HAP-1 (cell line): ENCODE data around the gene DCDC2B.
A peak's percentile ranks its signal among the peaks of the same experiment; 100 is the strongest.
"Not testable (repeated sequence)": the region's sequence is repeated elsewhere in the genome, so short reads cannot be mapped to it uniquely, and the experiment has no call there.

ENCODE experiments used
- DNase-seq, 2 experiments: peaks; one replicate each; pipeline ENCODE4 v3.0.0-alpha.2; 2016 to 2020; ENCODE audit warnings: low spot score in 2 of 2
- H3K27me3 ChIP-seq: fragments of 250-450 bp; sonication (Bioruptor Pico); 2 replicates; pipeline ENCODE4 v1.5.1; 2020; ENCODE audit warnings: low read depth, mild to moderate bottlenecking, moderate library complexity
- H3K36me3 ChIP-seq: fragments of 250-450 bp; sonication (Bioruptor Pico); replicated peaks from 2 replicates; pipeline ENCODE4 v1.5.1; 2020; ENCODE audit warnings: mild to moderate bottlenecking
- H3K4me1 ChIP-seq: fragments of 250-450 bp; sonication (Bioruptor Pico); 2 replicates; pipeline ENCODE4 v1.5.1; 2020; ENCODE audit warnings: mild to moderate bottlenecking
- H3K4me3 ChIP-seq: fragments of 250-450 bp; sonication (Bioruptor Pico); 2 replicates; pipeline ENCODE4 v1.5.1; 2020; ENCODE audit warnings: mild to moderate bottlenecking, moderate library complexity
- H3K9me3 ChIP-seq: fragments of 250-450 bp; sonication (Bioruptor Pico); 2 replicates; pipeline ENCODE4 v1.5.1; 2020; ENCODE audit warnings: mild to moderate bottlenecking, moderate library complexity
- in situ Hi-C: fragments of 300-500 bp; cut with MboI; formaldehyde crosslinking; loops from 3 replicates; pipeline ENCODE4 v1.14.3; 2020; ENCODE audit warnings: low sequenced_read_pairs, inconsistent platforms, mixed read lengths

DCDC2B gene

DNA sequence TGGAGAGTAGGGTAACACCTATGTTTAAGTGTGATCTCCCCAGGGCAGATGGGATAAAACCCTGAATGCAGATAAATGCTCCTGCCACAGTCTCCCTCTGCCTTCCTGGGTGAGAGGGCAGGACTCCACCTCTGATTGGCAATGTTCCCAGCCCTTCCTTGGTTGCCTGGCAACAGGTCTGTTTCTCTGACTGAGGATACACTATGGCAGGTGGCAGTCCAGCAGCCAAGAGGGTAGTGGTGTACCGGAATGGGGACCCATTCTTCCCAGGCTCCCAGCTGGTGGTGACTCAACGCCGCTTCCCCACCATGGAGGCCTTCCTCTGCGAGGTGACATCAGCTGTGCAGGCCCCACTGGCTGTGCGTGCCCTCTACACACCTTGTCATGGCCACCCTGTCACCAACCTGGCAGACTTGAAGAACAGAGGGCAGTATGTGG is at the start of gene DCDC2B:
Gene DCDC2B (plus strand): TSS at position 199 of the 438 bp plus-strand sequence. CDS start 5 bp downstream, at position 204.
- Histone ChIP-seq H3K9me3 (no peaks in the 10 kb centered on the region), H3K4me1 (no peaks in the 10 kb centered on the region; the same call in 1 of the 2 replicates), H3K4me3 (no peak within 1 kb of the TSS), H3K36me3 (peaks cover 15% of the 10 kb centered on the region), H3K27me3 (no peaks in the 10 kb centered on the region)
- in situ Hi-C loops = no loop called here
- peak in 1 of 2 experiments; percentile 73 for DNase-seq

GRCh38 chr1:32159189-32159588 is 49.7 kb upstream of the DCDC2B start:
- no peak for DNase-seq
- Histone ChIP-seq H3K36me3 (peaks cover 70% of the 10 kb centered on the region), H3K9me3 (no peaks in the 10 kb centered on the region), H3K4me3 (no peak overlapping the region), H3K4me1 (no peaks in the 10 kb centered on the region), H3K27me3 (no peaks in the 10 kb centered on the region)
- in situ Hi-C loops = no loop called here

- in situ Hi-C loops = no loop called here
- H3K36me3 ChIP-seq = peaks cover 72% of the 10 kb centered on the region
- DNase-seq = no peak
These were observed 45.5 kb upstream of the DCDC2B start for GRCh38 chr1:32163405-32163804.

GRCh38 chr1:32165633-32166032 is 43.3 kb upstream of the DCDC2B start:
- peaks cover 65% of the 10 kb centered on the region for H3K36me3 ChIP-seq
- H3K4me3 ChIP-seq, DNase-seq, H3K9me3 ChIP-seq, H3K4me1 ChIP-seq, in situ Hi-C loops, H3K27me3 ChIP-seq: not testable (repeated sequence)

More at GRCh38 chr1:32163405-32163804, 45.5 kb upstream of the DCDC2B start:
- Histone ChIP-seq H3K4me1 (no peaks in the 10 kb centered on the region), H3K9me3 (no peaks in the 10 kb centered on the region), H3K4me3 (no peak overlapping the region), H3K27me3 (no peaks in the 10 kb centered on the region)

DNA sequence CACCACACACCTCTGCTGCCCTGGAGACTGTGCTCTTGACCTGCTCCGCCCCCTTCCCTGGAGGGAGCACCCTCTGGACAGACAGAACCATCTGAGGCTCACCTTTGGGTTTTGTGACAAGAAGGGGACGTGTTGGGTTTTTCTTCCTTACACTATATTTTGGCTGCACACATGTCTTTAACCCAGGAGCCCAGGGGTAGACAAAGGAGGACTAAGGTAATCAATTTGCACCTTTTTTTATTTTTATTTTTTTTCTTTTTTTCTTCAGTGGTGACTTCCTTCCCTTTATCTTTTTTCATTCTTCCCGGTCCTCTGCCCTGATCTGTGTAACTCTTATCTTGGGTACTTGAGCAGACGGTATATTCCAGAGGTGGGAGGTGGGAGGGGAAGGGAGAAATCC is 37.9 kb upstream of the DCDC2B start:
- Histone ChIP-seq H3K9me3 (no peaks in the 10 kb centered on the region), H3K27me3 (no peaks in the 10 kb centered on the region), H3K36me3 (peaks cover 47% of the 10 kb centered on the region), H3K4me3 (no peak overlapping the region), H3K4me1 (no peaks in the 10 kb centered on the region)
- DNase-seq = no peak
- in situ Hi-C loops = no loop called here

GRCh38 chr1:32172621-32173245 is 36.2 kb upstream of the DCDC2B start:
- no peaks in the 10 kb centered on the region for H3K4me1 ChIP-seq
- H3K36me3 ChIP-seq = peaks cover 36% of the 10 kb centered on the region
- DNase-seq = no peak
- H3K4me3 ChIP-seq = no peak overlapping the region
- no peaks in the 10 kb centered on the region for H3K27me3 ChIP-seq
- H3K9me3 ChIP-seq = no peaks in the 10 kb centered on the region
- in situ Hi-C loops = no loop called here

- Histone ChIP-seq H3K36me3 (peaks cover 28% of the 10 kb centered on the region), H3K4me3 (no peak overlapping the region), H3K4me1 (peaks cover 14% of the 10 kb centered on the region), H3K27me3 (no peaks in the 10 kb centered on the region), H3K9me3 (no peaks in the 10 kb centered on the region)
- in situ Hi-C loops = no loop called here
- no peak for DNase-seq
These were observed 30.3 kb upstream of the DCDC2B start for GRCh38 chr1:32178380-32179192.

DNA sequence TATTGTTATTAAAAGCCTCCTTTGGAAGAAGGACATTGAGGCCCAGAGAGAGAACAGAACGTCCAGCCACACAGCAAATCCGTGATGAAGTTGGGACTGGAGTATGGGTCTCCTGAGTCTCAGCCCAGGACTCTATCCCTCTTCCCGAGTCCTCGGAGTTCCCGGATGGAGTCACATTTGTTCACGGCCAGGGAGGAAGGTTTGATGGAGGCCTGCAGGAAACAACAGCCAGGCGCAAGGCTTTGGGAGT is 29.8 kb upstream of the DCDC2B start:
- DNase-seq = no peak
- peak overlapping the region; percentile 59 for H3K4me3 ChIP-seq

DNA sequence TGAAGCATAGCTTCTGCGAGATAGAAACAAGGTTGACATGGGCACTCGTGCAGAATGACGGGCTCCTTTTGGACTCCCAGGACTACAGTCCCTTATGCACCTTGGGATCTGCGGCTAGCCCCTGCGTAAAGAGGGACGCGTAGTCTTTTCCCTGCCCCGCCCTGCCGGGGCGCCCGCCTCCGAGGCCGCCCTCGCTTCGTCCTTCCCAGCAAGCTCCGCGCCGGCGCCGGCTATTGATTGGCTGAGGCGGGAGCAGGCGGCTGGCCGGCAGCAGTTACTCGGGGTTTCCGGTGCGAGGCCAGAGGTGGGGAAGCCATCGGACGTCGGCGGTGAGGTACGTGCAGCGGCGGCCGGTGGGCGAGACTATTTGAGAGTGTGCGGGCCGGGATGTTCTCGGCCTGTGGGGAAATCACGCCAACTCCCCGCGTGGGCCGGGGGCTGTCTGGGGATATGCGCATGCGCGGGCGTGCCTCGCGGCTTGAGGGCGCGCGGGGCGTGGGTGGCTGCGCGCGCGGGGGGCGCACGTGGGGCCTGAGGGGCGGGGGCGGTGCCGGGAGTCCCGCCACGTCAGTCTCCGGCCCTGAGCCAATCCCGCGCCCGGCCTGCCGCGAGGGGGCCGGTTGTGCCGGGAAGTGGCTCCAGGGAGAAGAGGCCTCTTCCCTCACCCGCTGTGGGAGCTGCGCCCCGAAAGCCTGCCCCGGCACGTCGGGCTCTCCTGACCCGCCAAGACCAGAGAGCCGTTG is 29.3 kb upstream of the DCDC2B start, which contains the start of gene TXLNA:
Gene TXLNA (plus strand): TSS at position 233 of the 743 bp plus-strand sequence. CDS start 671 bp downstream, outside the sequence.
- peak within 1 kb of the TSS; percentile 59 for H3K4me3 ChIP-seq
- peaks cover 36% of the 10 kb centered on the region for H3K36me3 ChIP-seq
- H3K27me3 ChIP-seq = no peaks in the 10 kb centered on the region
- peaks cover 14% of the 10 kb centered on the region for H3K4me1 ChIP-seq
- DNase-seq = peak; percentile 89 to 96
- in situ Hi-C loops = no loop called here
- H3K9me3 ChIP-seq = no peaks in the 10 kb centered on the region

More for the DNA sequence above, 29.8 kb upstream of the DCDC2B start:
- Histone ChIP-seq H3K4me1 (peaks cover 14% of the 10 kb centered on the region), H3K27me3 (no peaks in the 10 kb centered on the region), H3K9me3 (no peaks in the 10 kb centered on the region), H3K36me3 (peaks cover 33% of the 10 kb centered on the region)
- in situ Hi-C loops = no loop called here

- no peaks in the 10 kb centered on the region for H3K9me3 ChIP-seq
- no peaks in the 10 kb centered on the region for H3K27me3 ChIP-seq
- peak overlapping the region; percentile 59 for H3K4me3 ChIP-seq
- peak; percentile 4 to 64 for DNase-seq
- in situ Hi-C loops = no loop called here
- peaks cover 14% of the 10 kb centered on the region for H3K4me1 ChIP-seq
- H3K36me3 ChIP-seq = peaks cover 42% of the 10 kb centered on the region
These were observed 28.5 kb upstream of the DCDC2B start for GRCh38 chr1:32180186-32181060.

DNA sequence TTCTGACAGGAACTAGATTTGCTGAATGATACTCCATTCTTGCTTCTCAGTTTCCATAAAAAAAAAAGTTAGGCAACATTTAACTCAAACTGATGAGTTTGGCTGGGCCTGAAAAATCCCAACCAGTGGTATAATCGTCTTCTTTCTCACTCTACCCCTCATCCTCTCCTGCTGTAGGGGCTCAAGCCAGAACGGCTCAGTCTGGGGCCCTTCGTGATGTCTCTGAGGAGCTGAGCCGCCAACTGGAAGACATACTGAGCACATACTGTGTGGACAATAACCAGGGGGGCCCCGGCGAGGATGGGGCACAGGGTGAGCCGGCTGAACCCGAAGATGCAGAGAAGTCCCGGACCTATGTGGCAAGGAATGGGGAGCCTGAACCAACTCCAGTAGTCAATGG is 27.8 kb upstream of the DCDC2B start:
- H3K4me3 ChIP-seq = peak overlapping the region; percentile 59
- H3K36me3 ChIP-seq = peaks cover 48% of the 10 kb centered on the region
- DNase-seq = no peak
- H3K4me1 ChIP-seq = peaks cover 14% of the 10 kb centered on the region
- H3K27me3 ChIP-seq = no peaks in the 10 kb centered on the region
- in situ Hi-C loops = no loop called here
- no peaks in the 10 kb centered on the region for H3K9me3 ChIP-seq

DNA sequence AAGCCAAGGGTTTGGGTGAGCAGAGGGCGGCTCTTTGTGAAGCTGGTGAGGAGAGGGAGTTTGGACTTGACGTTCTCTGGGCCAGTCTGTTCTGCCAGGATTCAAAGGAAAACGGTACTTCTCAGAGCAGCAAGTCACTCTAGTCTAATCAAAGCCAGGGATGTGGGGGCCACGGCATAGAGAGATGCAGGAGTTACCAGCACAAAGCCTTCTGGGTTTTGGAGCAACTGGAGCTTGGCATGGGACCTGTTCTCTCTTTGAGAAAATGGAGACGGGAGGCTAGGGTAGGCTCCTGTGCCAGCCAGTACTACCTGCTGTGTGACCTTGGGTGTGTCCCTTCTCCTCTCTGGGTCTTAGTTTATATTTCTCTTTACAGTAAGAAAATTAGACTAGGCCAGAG is 27.3 kb upstream of the DCDC2B start:
- in situ Hi-C loops = no loop called here
- Histone ChIP-seq H3K9me3 (no peaks in the 10 kb centered on the region), H3K27me3 (no peaks in the 10 kb centered on the region), H3K4me3 (peak overlapping the region; percentile 59; the same call in 1 of the 2 replicates), H3K36me3 (peaks cover 53% of the 10 kb centered on the region), H3K4me1 (peaks cover 14% of the 10 kb centered on the region)
- DNase-seq = no peak

DNA sequence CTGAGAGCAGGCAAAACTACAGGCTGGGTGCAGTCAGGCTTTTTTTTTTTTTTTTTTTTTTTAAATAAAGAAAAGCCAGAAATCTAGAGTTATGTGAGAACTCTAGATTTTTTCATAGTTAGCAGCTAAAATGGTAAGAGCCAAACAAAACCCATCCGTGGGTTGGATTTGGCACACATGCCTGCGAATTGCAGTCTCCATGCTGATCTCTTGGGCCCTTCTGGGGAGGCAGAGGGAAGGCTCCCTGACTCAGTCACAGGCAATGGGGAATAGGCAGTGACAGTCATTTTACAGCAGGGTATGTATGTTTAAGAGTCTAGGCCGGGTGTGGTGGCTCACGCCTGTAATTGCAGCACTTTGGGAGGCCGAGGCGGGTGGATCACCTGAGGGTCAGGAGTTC is 26.8 kb upstream of the DCDC2B start:
- Histone ChIP-seq H3K4me3 (no peak overlapping the region), H3K4me1 (peaks cover 14% of the 10 kb centered on the region), H3K9me3 (no peaks in the 10 kb centered on the region), H3K27me3 (no peaks in the 10 kb centered on the region), H3K36me3 (peaks cover 56% of the 10 kb centered on the region)
- in situ Hi-C loops = no loop called here
- DNase-seq = no peak
